Lower leg skin (tissue), 3 donors: Measurements from ENCODE around the gene VRK1.

Source experiments
- CTCF ChIP-seq, 3 donors: fragments of 450-650 bp; IDR thresholded peaks; one replicate each; pipeline ENCODE4 v1.5.1; 2016; ENCODE audit warnings: antibody characterized with exemption in 3 of 3, mild to moderate bottlenecking in 3 of 3, moderate library complexity in 2 of 3
- POLR2A ChIP-seq, 2 donors: fragments of 450-650 bp; IDR thresholded peaks; one replicate each; pipeline ENCODE4 v1.6.1; 2016 to 2017; ENCODE audit warnings: antibody characterized with exemption in 2 of 2, mild to moderate bottlenecking in 1 of 2, moderate library complexity in 1 of 2

GRCh38 chr14:96925422-96925821 lies 128.2 kb downstream of the VRK1 start:
- TF ChIP-seq CTCF (IDR thresholded peaks at IDR 0.05) (no peak), POLR2A (IDR thresholded peaks at IDR 0.05) (no peak)
